ENCODE measurements around the gene SKOR1. TPM values are rescaled to one million over a fixed set of nuclear protein-coding genes. Genes with fewer than 3 reads are reported as not detected.

Gene SKOR1
- total RNA-seq, 1 experiment from 2014 or later, result not detected

- DNase-seq (ENCODE audit: low read depth), result peak; percentile 4
Observed at GRCh38 chr15:67882487-67883233, 57.4 kb downstream of the SKOR1 start.

- DNase-seq (ENCODE audit: low read depth), result no peak
Observed at GRCh38 chr15:67883234-67883773, 58.0 kb downstream of the SKOR1 start.

GRCh38 chr15:67884009-67884408 is 58.7 kb downstream of the SKOR1 start:
- DNase-seq (ENCODE audit: low read depth), result no peak

Small RNA genes lying within 50 kb of the gene (small RNA-seq; reads per million reads assigned to genes)
- 0.18 reads per million for gene RNU6-1

Other genes with a start within 250 kb of the SKOR1 start
- gene RNU6-1, start 14.5 kb downstream of the SKOR1 start, total RNA-seq (2014; rRNA removed; shearing (Covaris generic)), result not detected in 2 replicates
- gene PIAS1, start 228.8 kb downstream of the SKOR1 start, total RNA-seq (2014; rRNA removed; shearing (Covaris generic)), result 8.1 and 22.7 TPM in 2 replicates